Right atrium auricular region (tissue), 2 donors: Measurements from ENCODE around the gene TGM2. TPM values are rescaled to one million over a fixed set of nuclear protein-coding genes. Genes with fewer than 3 reads are reported as not detected.

Source experiments
- DNase-seq: peaks from one replicate; pipeline ENCODE4 v3.0.0-alpha.2; 2019; ENCODE audit warnings: low spot score
- H3K27ac ChIP-seq, 2 donors: fragments of 200-600 bp; sonication (generic); 1 replicate in 1 of 2; 2 replicates in 1 of 2; pipeline ENCODE4 v1.5.1; 2016 to 2019
- H3K27me3 ChIP-seq, 2 donors: fragments of 200-600 bp; sonication (generic); one replicate each; pipeline versions ENCODE4 v1.5.1 to v1.6.0; 2017 to 2019
- H3K36me3 ChIP-seq: fragments of 200-600 bp; sonication (generic); one replicate; pipeline ENCODE4 v1.5.1; 2016
- H3K4me1 ChIP-seq, 2 donors: fragments of 200-600 bp; sonication (generic); one replicate each; pipeline versions ENCODE4 v1.5.1 to v1.6.0; 2017 to 2019
- H3K4me3 ChIP-seq, 2 donors: fragments of 200-600 bp; sonication (generic); 1 replicate in 1 of 2; 2 replicates in 1 of 2; pipeline ENCODE4 v1.5.1; 2017 to 2019; ENCODE audit warnings: mild to moderate bottlenecking in 1 of 2, moderate library complexity in 1 of 2
- H3K9me3 ChIP-seq, 2 donors: fragments of 200-600 bp; sonication (generic); one replicate each; pipeline ENCODE4 v1.5.1; 2019
- total RNA-seq, 2 donors: library from RNA; depleted of rRNA; stranded (reverse); fragments of >200 nt; gene quantifications; one replicate each; pipeline ENCODE4 v1.1.0, GENCODE V29; 2016
- TF ChIP-seq, protein P1 (sequence below), 2 donors: fragments of 200-600 bp; sonication (generic); IDR thresholded peaks; one replicate each; pipeline ENCODE4 v1.5.1; 2019; ENCODE audit warnings: antibody characterized with exemption in 2 of 2

Gene TGM2
- total RNA-seq, 2 donors from 2014 or later = 680 to 1,303 TPM

DNA sequence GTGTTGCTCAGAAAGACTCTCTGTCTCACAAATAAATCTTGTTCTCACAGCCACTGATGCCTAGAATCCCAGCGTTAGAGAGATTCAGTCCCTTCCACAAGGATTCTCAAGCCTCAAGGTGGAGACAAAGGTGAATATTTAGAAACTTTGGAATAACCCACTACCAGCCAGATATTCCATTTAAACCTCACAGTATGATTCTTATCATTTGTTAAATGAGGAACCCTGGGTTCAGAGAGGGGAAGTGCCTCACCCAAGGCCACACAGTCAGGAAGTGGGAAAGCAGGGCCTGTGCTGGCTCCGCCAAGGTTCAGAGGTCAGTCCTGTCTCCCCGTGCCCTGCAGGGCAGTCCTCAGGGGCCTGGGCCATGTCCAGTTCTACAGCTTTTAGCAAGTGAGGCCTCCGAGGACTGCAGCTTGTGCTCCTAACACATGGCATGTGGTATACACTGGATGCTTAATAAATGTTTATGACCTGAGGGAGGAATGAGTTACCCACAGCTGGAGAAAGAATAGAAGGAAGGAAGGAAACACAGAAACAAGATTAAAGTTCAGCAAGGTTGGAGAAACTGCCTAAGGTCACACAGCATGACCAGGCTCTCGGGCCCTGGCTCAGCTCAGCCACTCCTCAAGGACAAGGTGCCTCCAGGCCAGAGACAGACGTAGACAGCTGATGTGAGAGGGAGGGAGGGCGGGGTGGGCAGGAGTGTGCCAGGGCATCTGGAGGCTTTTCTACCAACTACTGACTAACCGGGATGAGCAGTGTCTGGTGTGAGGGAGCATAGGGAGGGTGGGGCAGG is 3.9 kb upstream of the TGM2 start:
- TF ChIP-seq, protein P1, sequence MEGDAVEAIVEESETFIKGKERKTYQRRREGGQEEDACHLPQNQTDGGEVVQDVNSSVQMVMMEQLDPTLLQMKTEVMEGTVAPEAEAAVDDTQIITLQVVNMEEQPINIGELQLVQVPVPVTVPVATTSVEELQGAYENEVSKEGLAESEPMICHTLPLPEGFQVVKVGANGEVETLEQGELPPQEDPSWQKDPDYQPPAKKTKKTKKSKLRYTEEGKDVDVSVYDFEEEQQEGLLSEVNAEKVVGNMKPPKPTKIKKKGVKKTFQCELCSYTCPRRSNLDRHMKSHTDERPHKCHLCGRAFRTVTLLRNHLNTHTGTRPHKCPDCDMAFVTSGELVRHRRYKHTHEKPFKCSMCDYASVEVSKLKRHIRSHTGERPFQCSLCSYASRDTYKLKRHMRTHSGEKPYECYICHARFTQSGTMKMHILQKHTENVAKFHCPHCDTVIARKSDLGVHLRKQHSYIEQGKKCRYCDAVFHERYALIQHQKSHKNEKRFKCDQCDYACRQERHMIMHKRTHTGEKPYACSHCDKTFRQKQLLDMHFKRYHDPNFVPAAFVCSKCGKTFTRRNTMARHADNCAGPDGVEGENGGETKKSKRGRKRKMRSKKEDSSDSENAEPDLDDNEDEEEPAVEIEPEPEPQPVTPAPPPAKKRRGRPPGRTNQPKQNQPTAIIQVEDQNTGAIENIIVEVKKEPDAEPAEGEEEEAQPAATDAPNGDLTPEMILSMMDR (IDR thresholded peaks at IDR 0.05) = no peak
- DNase-seq = no peak
- Histone ChIP-seq H3K36me3 (no peaks in the 10 kb centered on the region), H3K27ac (peak overlapping the region; percentile 68), H3K9me3 (no peaks in the 10 kb centered on the region), H3K4me3 (no peak overlapping the region), H3K27me3 (no peaks in the 10 kb centered on the region), H3K4me1 (peaks cover 0 to 71% of the 10 kb centered on the region in 2 donors)

DNA sequence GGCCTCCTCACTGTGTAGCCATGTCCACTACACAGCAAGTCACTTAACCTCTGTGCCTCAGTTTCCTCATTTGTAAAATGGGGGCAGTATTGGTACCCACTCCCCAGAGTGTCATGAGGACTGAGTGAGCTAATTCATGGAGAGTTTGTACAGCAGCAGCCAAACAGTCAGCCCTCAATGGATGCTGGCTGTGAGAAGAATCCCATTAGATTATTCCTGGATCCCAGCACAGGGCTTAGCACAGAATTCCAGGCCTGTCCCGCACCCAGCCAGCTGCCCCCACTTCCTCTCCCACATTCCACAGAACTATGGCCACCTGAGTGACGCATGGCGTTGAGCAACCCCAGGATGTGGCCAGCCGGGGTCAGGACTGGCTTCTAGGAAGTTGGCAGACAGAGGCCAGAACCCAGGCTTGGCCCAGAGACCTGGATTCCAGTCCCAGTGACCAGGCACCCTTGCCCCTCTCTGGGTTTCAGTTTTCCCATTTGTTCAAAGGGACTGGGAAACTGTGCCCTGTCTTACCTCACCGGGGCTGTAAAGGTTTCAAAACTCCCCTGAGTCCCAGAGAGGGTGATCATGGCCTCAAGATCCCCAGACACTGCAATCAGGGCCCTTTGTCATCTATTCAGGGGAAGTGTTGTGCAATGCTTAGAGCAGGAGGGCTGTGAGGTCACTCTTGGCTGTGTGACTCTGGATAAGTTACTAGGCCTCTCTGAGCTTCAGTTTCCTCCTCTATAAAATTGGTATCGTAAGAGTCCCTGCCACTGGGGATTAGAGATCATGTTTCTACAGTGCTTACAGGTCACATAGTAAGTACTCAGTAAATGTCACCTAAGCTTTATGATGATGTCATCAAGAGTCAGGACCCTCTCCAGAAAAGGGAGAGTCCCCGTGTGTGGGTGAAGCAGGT is 3.0 kb upstream of the TGM2 start:
- peaks cover 0 to 69% of the 10 kb centered on the region in 2 donors for H3K4me1 ChIP-seq
- TF ChIP-seq, protein P1 (IDR thresholded peaks at IDR 0.05) = no peak
- H3K4me3 ChIP-seq = no peak overlapping the region
- H3K9me3 ChIP-seq = no peaks in the 10 kb centered on the region
- no peaks in the 10 kb centered on the region for H3K36me3 ChIP-seq
- DNase-seq = peak; percentile 96
- H3K27me3 ChIP-seq = no peaks in the 10 kb centered on the region
- H3K27ac ChIP-seq = peak overlapping the region; percentile 68

DNA sequence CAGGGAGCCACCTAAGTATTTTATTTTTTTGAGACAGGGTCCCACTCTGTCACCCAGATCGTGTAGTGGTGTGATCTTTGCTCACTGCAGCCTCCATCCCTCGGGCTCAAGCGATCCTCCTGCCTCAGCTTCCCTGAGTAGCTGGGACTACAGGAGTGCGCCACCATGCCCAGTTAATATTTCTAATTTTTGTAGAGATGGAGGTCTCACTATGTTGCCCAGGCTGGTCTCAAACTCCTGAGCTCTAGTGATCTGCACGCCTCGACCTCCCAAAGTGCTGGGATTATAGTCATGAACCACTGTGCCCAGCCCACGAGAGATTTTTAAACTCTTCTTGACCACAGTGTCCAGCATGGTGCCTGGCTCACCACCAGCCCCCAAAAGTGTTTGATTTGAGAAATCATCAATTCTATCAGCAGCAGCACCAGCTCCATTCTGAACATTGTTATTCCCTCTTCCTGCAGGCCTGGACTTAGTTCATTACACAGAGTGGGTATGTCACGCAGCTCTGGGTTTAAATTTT is 2.3 kb upstream of the TGM2 start:
- TF ChIP-seq, protein P1 (IDR thresholded peaks at IDR 0.05) = no peak
- DNase-seq = no peak
- Histone ChIP-seq H3K4me3 (no peak overlapping the region), H3K4me1 (peaks cover 0 to 69% of the 10 kb centered on the region in 2 donors), H3K27me3 (no peaks in the 10 kb centered on the region), H3K36me3 (no peaks in the 10 kb centered on the region), H3K27ac (peak overlapping the region; percentile 68), H3K9me3 (no peaks in the 10 kb centered on the region)

DNA sequence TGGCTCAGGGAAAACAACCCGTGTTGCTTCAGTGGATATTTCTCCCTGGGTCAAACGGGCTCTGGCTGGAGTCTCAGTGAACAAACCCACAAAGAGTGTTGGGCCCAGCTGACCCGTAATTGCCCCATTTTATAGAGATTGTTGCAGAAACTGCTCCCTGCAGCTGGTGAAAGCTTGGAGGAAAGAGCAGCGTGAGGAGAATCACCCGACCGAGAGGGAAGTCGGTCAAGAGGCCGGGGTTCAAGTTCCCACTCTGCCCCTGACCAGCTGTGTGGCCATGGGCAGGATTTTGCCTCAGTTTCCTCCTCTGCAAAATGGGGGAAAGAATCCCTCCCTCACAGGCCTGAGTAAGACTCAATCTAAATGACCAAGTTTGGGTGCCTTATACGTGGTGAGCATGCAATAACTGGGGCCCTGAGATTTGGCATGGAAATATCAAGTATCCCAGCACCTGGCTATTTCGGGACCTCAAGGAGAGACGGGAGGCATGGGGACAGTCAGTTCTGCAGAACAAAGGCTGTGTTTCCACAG is 1.7 kb upstream of the TGM2 start:
- Histone ChIP-seq H3K4me3 (no peak overlapping the region), H3K4me1 (peaks cover 0 to 68% of the 10 kb centered on the region in 2 donors), H3K27ac (peak overlapping the region; percentile 18 to 68), H3K27me3 (no peaks in the 10 kb centered on the region), H3K9me3 (no peaks in the 10 kb centered on the region), H3K36me3 (peaks cover 1% of the 10 kb centered on the region)
- no peak for DNase-seq
- TF ChIP-seq, protein P1 (IDR thresholded peaks at IDR 0.05) = no peak

DNA sequence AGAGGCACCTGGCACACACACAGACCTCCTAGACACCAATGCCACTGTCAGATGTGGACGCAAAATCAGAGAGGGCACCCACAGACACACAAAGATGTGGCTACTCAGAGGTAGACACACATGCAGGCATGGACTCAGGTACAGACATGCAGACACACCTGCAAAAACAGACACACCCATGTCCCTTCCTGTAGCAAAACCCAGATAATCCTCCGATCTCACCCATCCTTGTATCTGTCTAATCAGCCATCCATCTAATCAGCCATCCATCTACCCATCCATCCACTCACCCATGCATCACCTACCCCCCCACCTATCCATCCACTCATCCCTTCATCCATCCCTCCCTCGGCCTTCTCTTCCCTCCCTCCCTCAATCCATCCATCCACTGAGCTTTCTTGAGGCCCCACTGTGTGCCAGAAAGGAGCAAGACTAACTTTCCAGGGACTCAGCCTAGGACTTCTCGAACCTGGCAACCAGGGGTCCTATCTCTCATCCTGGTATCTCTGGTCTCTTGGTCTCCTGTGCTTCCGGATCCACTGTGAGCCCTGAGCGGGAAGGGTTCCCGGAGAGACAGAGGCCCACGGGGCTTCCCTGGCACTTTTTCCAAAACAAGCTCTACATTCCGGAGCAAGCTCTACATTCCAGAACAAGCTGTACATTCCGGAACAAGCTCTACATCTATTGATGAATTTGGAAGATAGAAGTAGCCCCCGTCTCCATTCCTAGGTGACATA is 1.1 kb upstream of the TGM2 start:
- Histone ChIP-seq H3K4me3 (no peak overlapping the region), H3K36me3 (peaks cover 8% of the 10 kb centered on the region), H3K27me3 (no peaks in the 10 kb centered on the region), H3K4me1 (peaks cover 0 to 69% of the 10 kb centered on the region in 2 donors), H3K9me3 (no peaks in the 10 kb centered on the region), H3K27ac (peak overlapping the region; percentile 18 to 96)
- DNase-seq = no peak
- TF ChIP-seq, protein P1 (IDR thresholded peaks at IDR 0.05) = no peak
